HUES64 (cell line): Measurements from ENCODE around the gene COL27A1. TPM values are rescaled to one million over a fixed set of nuclear protein-coding genes. Genes with fewer than 3 reads are reported as not detected.

Experiments used
- H3K27ac ChIP-seq: 2 replicates; pipeline ENCODE4 v1.7.0; 2013; ENCODE audit warnings: low read depth, low read length, inconsistent platforms
- H3K27me3 ChIP-seq: 2 replicates; pipeline ENCODE4 v1.6.1; 2013; ENCODE audit warnings: mild to moderate bottlenecking, low read length; ENCODE audit not compliant: insufficient read depth
- H3K36me3 ChIP-seq: 2 replicates; pipeline ENCODE4 v1.6.1; 2013; ENCODE audit warnings: mild to moderate bottlenecking, low read length; ENCODE audit not compliant: insufficient read depth
- H3K4me1 ChIP-seq: 2 replicates; pipeline ENCODE4 v1.6.1; 2013; ENCODE audit warnings: mild to moderate bottlenecking, low read length, moderate library complexity; ENCODE audit not compliant: insufficient read depth
- H3K4me3 ChIP-seq: 2 replicates; pipeline ENCODE4 v1.5.1; 2013; ENCODE audit warnings: mild to moderate bottlenecking, low read length, moderate library complexity
- H3K9ac ChIP-seq: 2 replicates; pipeline ENCODE4 v1.6.1; 2013; ENCODE audit warnings: mild to moderate bottlenecking, low read depth, low read length
- H3K9me3 ChIP-seq: 2 replicates; pipeline ENCODE4 v1.6.1; 2013; ENCODE audit warnings: low read depth, low read length; ENCODE audit not compliant: insufficient read depth
- WGBS: fragments of 150-250, 120-280 bp; methylation state at CpG from one replicate; pipeline ENCODE4 v1.1.7; 2013; ENCODE audit warnings: missing lambda C conversion rate; 5-methylcytosine and 5-hydroxymethylcytosine counted together
- polyA plus RNA-seq, 2 experiments: library from polyadenylated mRNA; stranded (reverse); fragments of 50-300 nt; gene quantifications; one replicate each; pipeline ENCODE4 v1.2.3, GENCODE V29; 2013

Gene COL27A1
- 7.5 TPM for polyA plus RNA-seq (2013, experiment 1 of 2)
- 8.2 TPM for polyA plus RNA-seq (2013, experiment 2 of 2)

DNA sequence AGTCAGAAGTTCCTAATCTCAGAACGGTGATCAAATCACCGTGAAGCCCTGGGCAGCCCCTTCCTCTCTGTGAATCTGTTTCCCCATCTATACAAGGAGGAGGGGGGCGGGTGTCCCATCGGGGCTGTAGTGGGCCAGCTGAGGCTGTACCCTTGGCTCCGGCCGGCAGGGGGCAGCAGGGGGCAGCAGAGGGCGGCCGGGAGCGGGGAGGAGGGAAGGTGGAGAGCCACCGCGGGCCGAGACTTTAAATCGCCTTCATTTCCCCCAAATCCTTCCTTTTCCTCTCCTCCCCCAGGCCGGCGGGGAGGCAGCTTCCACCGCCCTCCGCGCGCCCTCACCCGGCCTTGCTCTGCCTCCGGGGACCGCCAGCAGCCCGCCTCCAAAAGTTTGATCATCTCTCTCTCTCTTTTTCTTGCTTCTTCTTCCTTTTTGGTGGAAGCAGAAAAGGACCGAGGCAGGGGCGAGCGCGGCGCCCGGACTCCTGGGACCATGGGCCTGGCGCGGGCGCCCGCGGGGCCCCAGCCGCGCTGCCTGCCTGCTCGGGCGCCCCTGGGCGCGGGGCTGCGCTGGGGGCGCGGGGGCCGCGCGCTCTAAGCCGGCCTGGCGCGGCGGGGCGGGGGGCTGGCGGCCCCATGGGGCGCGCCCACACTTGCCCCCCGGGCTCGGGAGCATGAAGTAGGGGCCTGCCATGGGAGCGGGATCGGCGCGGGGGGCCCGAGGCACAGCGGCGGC lies at the start of gene COL27A1:
COL27A1 (plus strand) TSS at position 275 of the 732 bp plus-strand sequence; CDS start at position 689, 414 bp downstream.
- WGBS: under 1% methylated on average over 60 of the region's 63 CpGs
- Histone ChIP-seq H3K36me3 (no peaks in the 10 kb centered on the region), H3K27me3 (peaks cover 40% of the 10 kb centered on the region), H3K9me3 (no peaks in the 10 kb centered on the region), H3K27ac (no peak within 1 kb of the TSS), H3K4me1 (peaks cover 24% of the 10 kb centered on the region), H3K4me3 (peak within 1 kb of the TSS; percentile 75), H3K9ac (peak within 1 kb of the TSS; percentile 66)

DNA sequence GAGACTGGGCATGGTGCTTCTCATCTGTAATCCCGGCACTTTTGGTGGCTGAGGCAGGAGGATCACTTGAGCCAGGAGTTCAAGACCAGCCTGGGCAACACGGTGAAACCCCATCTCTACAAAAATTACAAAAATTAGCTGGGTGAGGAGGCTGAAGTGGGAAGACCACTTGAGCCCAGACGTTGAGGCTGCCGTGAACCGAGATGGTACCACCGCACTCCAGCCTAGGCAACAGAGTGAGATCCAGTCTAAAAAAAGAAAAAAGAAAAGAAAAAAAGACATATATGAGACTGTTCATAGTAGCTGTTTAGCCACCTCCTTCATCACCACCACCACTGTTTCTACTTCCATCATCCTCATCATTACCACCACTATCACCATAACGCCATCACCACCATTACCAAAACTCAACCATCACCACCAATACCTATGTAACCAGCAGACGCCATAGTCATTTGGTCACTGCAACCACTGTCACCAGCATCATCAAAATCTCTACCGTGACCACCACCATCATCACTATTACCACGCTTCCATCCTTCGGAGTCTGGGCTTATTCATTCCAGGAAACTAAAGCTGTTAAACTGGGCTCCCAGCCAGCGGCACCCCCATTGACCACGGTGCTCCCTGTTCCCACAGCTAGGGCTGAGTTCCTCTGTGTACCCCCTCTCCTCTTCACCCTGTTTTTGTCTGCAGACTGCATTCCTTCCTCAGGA lies 47.9 kb upstream of the COL27A1 start:
- Histone ChIP-seq H3K9me3 (peaks cover 3% of the 10 kb centered on the region; the same call in 1 of the 2 replicates), H3K27ac (no peak overlapping the region), H3K9ac (no peak overlapping the region), H3K4me1 (peaks cover 11% of the 10 kb centered on the region), H3K27me3 (peaks cover 18% of the 10 kb centered on the region), H3K4me3 (no peak overlapping the region), H3K36me3 (no peaks in the 10 kb centered on the region)
- WGBS: 87% methylated on average over 13 of the region's 13 CpGs

DNA sequence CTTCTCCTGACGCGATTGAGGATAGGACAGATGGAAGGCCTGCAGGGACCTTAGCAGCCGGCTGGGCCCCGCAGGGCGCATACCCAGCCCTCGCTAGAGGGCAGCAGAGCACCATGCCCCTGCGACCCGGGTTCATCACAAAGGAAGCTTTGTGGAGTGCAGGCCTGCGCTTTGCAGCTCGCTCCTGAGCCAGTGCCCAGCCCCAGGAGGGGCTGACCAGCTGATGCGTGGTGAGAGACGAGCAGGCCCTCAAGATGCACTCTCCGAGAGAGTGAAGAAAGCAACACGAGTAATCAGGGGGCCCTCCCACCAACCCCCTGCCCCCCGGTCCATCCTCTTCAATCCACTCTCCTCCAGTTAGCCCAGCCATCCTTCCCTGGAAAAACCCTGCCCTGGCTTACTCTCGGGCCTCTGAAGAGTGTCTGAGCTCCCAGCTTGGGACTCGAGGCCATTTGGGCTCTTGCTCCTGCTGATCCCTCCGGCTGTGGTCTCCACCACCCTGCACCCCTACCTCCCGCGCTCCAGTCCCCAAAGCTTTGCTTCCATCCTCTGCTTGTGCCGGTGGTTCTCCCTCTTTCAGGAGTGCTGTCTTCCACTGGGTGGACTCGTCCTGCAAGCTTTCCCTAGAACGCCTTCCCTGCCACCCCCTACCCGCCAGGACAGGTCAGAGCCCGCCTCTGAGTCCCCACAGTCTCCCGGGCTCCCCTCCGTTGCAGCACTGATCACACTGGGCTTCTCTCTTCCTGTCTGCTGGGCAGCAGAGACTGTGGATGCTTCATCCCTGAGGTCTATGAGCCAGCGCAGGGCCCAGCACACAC lies 47.1 kb upstream of the COL27A1 start:
- no peaks in the 10 kb centered on the region for H3K36me3 ChIP-seq
- H3K27ac ChIP-seq: no peak overlapping the region
- H3K9me3 ChIP-seq: no peaks in the 10 kb centered on the region
- H3K27me3 ChIP-seq: peaks cover 22% of the 10 kb centered on the region
- no peak overlapping the region for H3K4me3 ChIP-seq
- no peak overlapping the region for H3K9ac ChIP-seq
- 40% methylated on average over 28 of the region's 28 CpGs for WGBS
- peaks cover 11% of the 10 kb centered on the region for H3K4me1 ChIP-seq

DNA sequence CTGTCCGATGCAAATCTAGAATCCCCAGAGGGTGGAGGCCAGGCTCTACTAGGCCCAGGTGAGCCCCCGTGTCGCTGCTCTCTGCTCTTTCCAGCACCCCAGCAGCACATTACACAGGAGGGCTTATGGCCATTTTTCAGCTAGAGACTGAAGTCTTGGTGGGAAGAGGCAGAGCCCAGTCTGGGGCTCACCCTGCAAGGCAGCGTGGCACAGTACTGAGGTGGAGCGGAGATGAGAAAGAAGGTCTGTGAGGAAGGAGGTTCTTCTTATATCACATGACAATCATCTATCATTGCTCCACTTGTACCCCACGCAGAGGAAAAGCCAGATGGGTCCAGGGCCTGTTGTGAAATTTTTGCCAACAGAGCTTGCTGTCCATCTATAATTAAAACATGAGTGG lies 46.2 kb upstream of the COL27A1 start:
- H3K27ac ChIP-seq: no peak overlapping the region
- H3K27me3 ChIP-seq: peaks cover 22% of the 10 kb centered on the region
- H3K9me3 ChIP-seq: no peaks in the 10 kb centered on the region
- 88% methylated on average over 5 of the region's 6 CpGs for WGBS
- H3K4me1 ChIP-seq: peaks cover 11% of the 10 kb centered on the region
- no peak overlapping the region for H3K9ac ChIP-seq
- H3K4me3 ChIP-seq: no peak overlapping the region
- H3K36me3 ChIP-seq: no peaks in the 10 kb centered on the region

DNA sequence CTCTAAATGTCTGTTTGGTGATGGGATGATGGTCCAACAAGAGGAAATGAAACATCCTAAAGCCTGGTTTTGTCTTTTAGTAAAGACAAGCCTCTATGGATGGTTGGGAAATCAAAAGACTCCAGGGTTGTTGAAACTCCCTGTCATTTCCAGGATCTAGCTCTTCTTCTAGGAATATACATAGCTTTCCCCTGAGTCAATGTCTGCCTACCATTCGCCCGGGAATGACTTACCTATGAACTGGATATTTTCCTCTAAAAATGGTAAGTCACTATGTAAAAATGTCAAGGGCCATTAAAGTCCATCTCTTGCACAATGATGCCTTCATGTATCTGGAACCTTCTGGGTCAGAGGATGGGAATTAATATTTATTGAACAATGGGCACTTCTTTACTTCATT lies 45.2 kb upstream of the COL27A1 start:
- no peaks in the 10 kb centered on the region for H3K9me3 ChIP-seq
- H3K27ac ChIP-seq: no peak overlapping the region
- H3K27me3 ChIP-seq: peaks cover 13% of the 10 kb centered on the region
- 100% methylated on average over 2 of the region's 2 CpGs for WGBS
- no peak overlapping the region for H3K4me3 ChIP-seq
- H3K4me1 ChIP-seq: peaks cover 11% of the 10 kb centered on the region
- no peak overlapping the region for H3K9ac ChIP-seq
- H3K36me3 ChIP-seq: no peaks in the 10 kb centered on the region

DNA sequence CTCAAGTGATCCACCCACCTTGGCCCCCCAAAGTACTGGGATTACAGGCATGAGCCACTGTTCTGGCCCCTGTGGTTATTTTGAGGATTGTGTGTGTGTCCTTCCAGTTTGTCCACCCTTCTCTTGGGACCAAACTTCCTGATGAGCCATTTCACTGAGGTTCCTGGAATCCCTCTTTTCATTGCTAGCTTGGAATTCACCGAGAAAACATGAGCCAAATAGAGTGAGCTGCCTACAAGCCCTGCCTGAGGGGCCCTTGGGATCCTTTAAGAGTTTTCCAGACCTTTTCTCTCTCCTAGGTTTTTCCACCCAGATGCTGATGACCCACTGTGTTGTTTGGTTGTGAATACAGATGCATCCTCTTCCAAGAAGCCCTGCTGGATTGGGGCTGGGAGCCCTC lies 43.0 kb upstream of the COL27A1 start:
- WGBS: 98% methylated on average over 1 of the region's 1 CpG
- H3K9me3 ChIP-seq: no peaks in the 10 kb centered on the region
- H3K27ac ChIP-seq: no peak overlapping the region

DNA sequence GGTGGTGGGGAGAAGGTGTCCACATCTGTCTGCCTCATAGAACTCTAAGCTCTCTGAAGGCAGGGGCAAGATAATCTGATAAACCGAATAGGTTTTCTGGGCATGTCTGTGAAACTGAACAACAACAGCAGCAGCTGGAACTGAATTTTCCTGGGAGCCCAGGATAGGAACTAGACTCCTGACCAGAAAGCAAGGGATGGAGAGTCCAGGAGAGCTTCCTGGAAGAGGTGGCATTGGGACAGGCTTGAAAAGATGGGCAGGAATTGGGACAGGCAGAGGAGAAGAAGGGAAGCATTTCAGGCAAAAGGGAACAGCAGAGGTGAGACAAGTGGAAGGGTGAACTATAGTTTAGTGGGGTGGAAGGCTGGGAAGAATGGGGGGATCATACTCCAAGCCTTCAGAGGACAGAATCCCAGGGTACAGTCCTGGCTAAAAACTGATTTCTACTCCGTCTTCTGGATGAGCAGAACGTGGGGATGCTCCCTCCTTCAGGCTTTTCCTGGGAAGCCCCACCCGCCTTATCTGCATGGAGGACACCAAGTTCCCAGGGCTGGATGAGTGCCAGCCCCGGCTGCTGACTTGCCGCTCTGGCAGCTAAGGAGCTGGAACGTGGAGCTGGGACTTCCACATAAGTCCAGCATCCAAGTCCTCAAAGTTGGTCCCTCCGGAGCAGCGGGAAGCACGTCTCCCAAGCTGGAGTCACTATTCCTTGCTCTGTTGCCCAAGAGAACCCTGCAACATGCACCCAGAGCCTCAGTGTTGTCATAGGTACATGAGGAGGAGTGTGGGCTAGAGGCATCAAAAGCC lies 42.4 kb upstream of the COL27A1 start:
- H3K36me3 ChIP-seq: no peaks in the 10 kb centered on the region
- 79% methylated on average over 10 of the region's 10 CpGs for WGBS
- H3K27ac ChIP-seq: no peak overlapping the region
- H3K4me1 ChIP-seq: peaks cover 11% of the 10 kb centered on the region
- H3K27me3 ChIP-seq: peaks cover 6% of the 10 kb centered on the region; the same call in 1 of the 2 replicates
- no peak overlapping the region for H3K9ac ChIP-seq
- no peak overlapping the region for H3K4me3 ChIP-seq
- no peaks in the 10 kb centered on the region for H3K9me3 ChIP-seq

More for the DNA sequence above, 43.0 kb upstream of the COL27A1 start:
- H3K9ac ChIP-seq: no peak overlapping the region
- peaks cover 11% of the 10 kb centered on the region for H3K4me1 ChIP-seq
- peaks cover 6% of the 10 kb centered on the region; the same call in 1 of the 2 replicates for H3K27me3 ChIP-seq
- H3K4me3 ChIP-seq: no peak overlapping the region
- H3K36me3 ChIP-seq: no peaks in the 10 kb centered on the region

DNA sequence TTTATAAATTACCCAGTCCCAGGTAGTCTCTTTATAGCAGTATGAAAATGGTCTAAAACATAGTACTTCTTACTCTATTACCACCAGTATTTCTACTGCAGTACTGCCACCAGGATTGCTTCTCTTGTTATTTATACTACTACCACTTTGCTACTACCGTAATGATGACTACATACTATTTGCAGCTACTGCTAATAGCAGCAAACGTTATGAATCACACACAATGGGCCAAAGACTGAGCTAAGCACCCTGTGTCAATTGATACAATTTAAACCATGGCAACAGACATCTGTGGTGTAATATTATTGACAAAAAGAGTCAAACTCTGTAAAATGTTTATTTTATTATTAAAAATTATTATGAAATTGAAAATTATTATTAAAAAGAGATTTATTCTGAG lies 41.0 kb upstream of the COL27A1 start:
- Histone ChIP-seq H3K36me3 (no peaks in the 10 kb centered on the region), H3K4me1 (0 out of 2 replicates have a peak, but pooled peaks cover 2% of the 10 kb centered on the region), H3K4me3 (no peak overlapping the region), H3K27ac (no peak overlapping the region), H3K9ac (no peak overlapping the region), H3K9me3 (no peaks in the 10 kb centered on the region), H3K27me3 (peaks cover 6% of the 10 kb centered on the region; the same call in 1 of the 2 replicates)
- WGBS: 80% methylated on average over 2 of the region's 2 CpGs

DNA sequence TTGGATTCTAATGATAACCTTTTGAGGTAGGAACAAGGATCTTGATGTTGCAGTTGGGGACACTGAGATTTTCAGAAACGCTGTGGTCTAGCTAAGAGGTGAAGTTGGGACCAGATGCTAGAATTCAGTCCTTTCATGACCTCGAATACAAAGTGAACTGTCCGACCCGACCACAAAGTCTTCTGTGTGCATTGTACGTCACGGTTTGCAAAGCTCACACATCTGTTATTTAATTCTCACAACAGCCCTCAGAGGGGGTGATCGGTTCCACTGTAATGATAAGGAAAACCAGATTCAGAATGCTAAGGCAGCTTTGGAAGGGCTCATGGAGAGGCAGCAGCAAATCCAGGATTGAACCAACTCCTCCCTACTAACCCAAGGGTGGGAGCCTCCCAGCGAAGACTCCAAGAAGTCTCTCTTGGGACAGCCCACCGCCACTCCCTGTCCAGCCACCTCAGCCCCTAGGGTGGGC lies 39.6 kb upstream of the COL27A1 start:
- 93% methylated on average over 8 of the region's 9 CpGs for WGBS
- Histone ChIP-seq H3K27ac (no peak overlapping the region), H3K4me3 (no peak overlapping the region), H3K36me3 (no peaks in the 10 kb centered on the region), H3K9ac (no peak overlapping the region), H3K9me3 (no peaks in the 10 kb centered on the region), H3K27me3 (peaks cover 6% of the 10 kb centered on the region; the same call in 1 of the 2 replicates), H3K4me1 (0 out of 2 replicates have a peak, but pooled peaks cover 2% of the 10 kb centered on the region)

DNA sequence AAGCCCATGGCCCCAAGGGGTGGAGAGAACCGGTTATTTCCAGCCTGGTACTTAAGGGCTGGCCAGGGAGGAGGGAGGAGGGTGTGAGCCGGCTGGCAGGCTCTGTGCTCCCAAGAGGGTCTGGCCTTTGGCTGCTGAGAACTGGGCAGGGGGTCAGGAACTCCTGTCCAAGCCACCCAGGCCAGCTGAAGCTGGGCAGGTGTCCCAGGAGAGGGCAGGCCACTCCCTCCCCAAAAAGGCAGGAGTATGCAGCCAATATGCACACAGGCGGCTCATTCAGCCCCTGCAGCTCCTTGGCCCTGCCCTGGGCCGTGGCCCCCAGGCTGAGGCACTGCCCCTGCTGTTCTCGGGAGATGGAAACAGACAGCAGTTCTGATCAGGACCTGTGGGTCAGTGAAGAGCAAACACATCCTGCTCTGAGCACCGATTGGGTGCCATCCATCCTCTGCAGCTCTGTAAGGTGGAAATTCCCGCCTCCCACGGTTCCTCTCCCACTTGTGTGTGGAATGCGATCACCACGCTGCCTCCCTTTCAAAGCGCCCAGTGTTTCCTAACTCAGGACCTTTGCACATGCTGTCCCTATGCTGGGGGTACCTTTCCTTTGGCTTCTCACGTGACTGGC lies 39.1 kb upstream of the COL27A1 start:
- Histone ChIP-seq H3K27ac (no peak overlapping the region), H3K27me3 (peaks cover 6% of the 10 kb centered on the region; the same call in 1 of the 2 replicates), H3K4me3 (no peak overlapping the region), H3K36me3 (no peaks in the 10 kb centered on the region), H3K9ac (no peak overlapping the region), H3K9me3 (no peaks in the 10 kb centered on the region), H3K4me1 (0 out of 2 replicates have a peak, but pooled peaks cover 2% of the 10 kb centered on the region)
- 83% methylated on average over 12 of the region's 12 CpGs for WGBS
